ENCODE data around the gene LMF1. TPM values are rescaled to one million over a fixed set of nuclear protein-coding genes. Genes with fewer than 3 reads are reported as not detected.

The LMF1 gene
- total RNA-seq, 1 donor from 2014 or later: 26.9 TPM

DNA sequence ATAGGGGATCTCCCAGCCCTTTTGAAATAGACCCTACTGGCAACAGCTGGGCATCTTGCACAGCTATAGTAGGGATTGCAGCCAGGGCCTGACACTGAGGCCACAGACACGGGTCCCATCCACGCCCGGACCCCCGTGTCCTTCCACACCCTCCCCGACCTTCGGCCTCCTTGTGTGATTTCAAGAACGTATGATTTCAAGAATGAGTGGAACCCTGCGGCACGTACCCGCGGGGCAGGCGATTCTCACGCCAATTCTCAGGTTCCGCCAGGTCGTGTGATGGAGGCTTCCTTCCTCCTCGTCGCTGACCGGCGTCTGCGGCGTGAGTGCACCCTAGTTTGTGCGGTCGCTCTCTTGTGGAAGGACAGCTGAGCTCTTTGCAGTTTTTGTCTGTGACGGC, 114.0 kb downstream of the LMF1 start:
- Histone ChIP-seq H3K27ac (no peak overlapping the region), H3K27me3 (no peaks in the 10 kb centered on the region), H3K4me3 (no peak overlapping the region), H3K36me3 (no peaks in the 10 kb centered on the region), H3K4me1 (no peaks in the 10 kb centered on the region), H3K9me3 (no peaks in the 10 kb centered on the region)
- no peak for DNase-seq (ENCODE audit: low spot score in 2 of 2)
- intact Hi-C loops (cut with DNase I): no loop called here
- TF ChIP-seq, protein P1, sequence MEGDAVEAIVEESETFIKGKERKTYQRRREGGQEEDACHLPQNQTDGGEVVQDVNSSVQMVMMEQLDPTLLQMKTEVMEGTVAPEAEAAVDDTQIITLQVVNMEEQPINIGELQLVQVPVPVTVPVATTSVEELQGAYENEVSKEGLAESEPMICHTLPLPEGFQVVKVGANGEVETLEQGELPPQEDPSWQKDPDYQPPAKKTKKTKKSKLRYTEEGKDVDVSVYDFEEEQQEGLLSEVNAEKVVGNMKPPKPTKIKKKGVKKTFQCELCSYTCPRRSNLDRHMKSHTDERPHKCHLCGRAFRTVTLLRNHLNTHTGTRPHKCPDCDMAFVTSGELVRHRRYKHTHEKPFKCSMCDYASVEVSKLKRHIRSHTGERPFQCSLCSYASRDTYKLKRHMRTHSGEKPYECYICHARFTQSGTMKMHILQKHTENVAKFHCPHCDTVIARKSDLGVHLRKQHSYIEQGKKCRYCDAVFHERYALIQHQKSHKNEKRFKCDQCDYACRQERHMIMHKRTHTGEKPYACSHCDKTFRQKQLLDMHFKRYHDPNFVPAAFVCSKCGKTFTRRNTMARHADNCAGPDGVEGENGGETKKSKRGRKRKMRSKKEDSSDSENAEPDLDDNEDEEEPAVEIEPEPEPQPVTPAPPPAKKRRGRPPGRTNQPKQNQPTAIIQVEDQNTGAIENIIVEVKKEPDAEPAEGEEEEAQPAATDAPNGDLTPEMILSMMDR (IDR thresholded peaks at IDR 0.05): no peak

DNA sequence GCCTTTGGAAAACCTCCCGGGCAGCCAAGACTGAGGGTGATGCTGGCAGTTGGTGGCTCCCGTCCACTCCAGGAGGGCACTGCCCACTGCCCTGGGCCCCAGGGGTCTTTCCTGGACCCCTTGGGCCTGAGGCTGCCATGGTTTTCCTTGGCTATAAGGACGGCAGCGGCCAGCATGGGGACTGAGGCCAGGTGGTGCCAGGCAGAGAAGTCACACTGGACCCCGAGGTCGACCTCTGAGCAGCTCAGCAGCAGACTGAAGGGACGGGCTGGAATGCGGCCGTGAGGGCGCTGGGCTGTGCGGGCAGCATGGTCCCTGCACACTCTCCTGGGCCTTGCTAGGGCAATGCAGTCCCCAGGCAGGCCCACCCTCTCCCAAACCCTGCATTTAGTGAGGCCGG, 114.7 kb downstream of the LMF1 start:
- intact Hi-C loops (cut with DNase I): no loop called here

DNA sequence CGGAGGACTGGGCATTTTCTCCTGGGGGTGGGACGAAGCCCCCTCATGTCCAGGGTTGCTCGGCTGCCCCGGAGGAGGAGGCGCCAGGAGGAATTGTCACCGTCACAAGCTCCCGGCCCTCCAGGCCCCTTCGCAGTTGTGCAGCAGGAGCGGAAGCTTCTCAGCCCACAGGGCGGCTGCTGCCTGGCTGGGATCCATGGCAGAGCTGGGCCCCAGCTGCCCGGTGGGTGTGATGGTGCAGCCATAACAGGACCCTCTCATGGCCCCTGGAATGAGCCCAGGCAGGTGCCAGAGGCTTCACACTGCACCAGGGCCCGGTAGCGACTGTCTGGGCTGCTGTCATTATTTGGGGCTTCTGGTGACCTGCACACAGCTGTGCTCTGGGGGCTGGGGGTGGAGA, 115.3 kb downstream of the LMF1 start:
- intact Hi-C loops (cut with DNase I): no loop called here
- TF ChIP-seq, protein P1 (IDR thresholded peaks at IDR 0.05): no peak
- H3K4me3 ChIP-seq: no peak overlapping the region
- H3K4me1 ChIP-seq: no peaks in the 10 kb centered on the region
- no peaks in the 10 kb centered on the region for H3K9me3 ChIP-seq
- no peak for DNase-seq (ENCODE audit: low spot score in 2 of 2)
- no peaks in the 10 kb centered on the region for H3K27me3 ChIP-seq
- no peak overlapping the region for H3K27ac ChIP-seq
- H3K36me3 ChIP-seq: no peaks in the 10 kb centered on the region

More for the DNA sequence above, 114.7 kb downstream of the LMF1 start:
- no peak overlapping the region for H3K4me3 ChIP-seq
- TF ChIP-seq, protein P1 (IDR thresholded peaks at IDR 0.05): no peak
- H3K4me1 ChIP-seq: no peaks in the 10 kb centered on the region
- no peak for DNase-seq (ENCODE audit: low spot score in 2 of 2)
- no peaks in the 10 kb centered on the region for H3K9me3 ChIP-seq
- no peak overlapping the region for H3K27ac ChIP-seq
- H3K36me3 ChIP-seq: no peaks in the 10 kb centered on the region
- no peaks in the 10 kb centered on the region for H3K27me3 ChIP-seq

DNA sequence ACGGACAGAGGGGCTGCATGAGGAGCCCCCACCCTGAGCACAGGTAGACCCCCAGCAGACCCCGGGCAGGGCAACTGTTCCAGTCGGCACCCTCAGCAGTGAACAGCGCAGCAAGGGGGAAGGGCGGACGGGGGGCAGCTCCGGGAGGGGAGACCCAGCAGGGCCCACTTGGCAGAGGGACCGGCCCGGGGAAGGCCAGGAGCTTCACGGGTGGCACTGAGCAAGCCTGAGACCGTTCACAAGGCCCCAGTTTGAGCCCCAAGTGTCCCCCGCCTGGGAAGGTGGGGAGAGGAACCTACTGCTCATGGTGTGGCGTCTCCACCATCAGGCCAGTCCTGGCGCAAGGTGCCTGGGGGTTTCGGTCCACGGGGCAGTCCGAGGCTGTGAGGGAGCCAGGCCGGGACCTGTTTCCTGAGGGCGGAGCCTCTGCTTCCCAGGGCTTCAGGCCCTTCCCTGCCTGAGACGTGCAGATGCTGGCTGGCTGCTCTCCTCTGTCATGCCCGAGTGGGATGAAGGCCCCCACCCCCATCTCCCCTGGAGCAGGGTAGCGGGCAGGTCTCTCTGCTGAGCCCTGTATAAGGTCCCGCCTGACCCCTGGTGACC, 115.9 kb downstream of the LMF1 start:
- no peaks in the 10 kb centered on the region for H3K9me3 ChIP-seq
- no peak overlapping the region for H3K27ac ChIP-seq
- H3K36me3 ChIP-seq: no peaks in the 10 kb centered on the region
- no peak overlapping the region for H3K4me3 ChIP-seq
- intact Hi-C loops (cut with DNase I): no loop called here
- H3K4me1 ChIP-seq: no peaks in the 10 kb centered on the region
- DNase-seq (ENCODE audit: low spot score in 2 of 2): no peak
- no peaks in the 10 kb centered on the region for H3K27me3 ChIP-seq
- TF ChIP-seq, protein P1 (IDR thresholded peaks at IDR 0.05): no peak

DNA sequence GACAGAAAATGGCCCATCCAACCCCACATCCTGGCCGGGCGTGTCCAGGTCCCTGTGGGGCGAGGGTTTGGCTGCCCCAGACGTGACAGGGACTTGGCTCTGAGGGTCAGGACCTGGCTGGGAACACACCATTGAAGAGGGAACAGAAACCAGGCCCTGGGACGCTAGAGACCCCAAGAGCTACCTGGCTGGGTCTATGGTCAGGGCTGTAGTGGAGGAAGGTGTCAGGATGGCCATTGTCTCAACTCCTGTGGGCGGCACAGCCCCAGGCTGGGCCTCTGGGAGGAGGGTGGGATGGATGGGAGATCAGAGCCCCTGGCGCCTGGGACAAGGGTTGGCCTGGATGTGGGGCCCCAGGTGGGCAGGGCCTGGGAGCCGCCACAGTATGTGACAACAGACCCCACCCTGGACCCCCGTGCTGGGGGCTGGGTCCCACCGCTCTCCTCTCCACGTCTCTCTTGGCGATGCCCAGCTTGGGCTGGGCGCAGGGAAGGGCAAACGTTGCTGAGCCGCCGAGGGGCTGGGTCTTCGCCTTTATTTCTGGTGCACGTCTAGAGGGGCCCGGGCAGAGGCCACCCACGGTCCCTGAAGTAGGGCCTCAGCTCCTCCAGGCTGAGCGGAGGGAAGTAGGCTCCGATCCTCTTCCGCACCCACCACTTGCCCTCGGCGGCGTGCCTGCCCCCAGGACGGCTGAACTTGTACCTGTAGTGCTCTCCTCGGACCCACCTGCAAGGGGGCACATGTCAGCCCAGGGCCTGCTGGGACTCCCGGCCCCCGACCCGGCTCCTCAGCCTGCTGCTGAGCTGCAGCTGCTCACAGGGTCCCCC, 116.6 kb downstream of the LMF1 start:
- DNase-seq (ENCODE audit: low spot score in 2 of 2): no peak
- Histone ChIP-seq H3K27me3 (no peaks in the 10 kb centered on the region), H3K36me3 (no peaks in the 10 kb centered on the region), H3K9me3 (no peaks in the 10 kb centered on the region), H3K4me1 (no peaks in the 10 kb centered on the region), H3K4me3 (no peak overlapping the region), H3K27ac (no peak overlapping the region)
- intact Hi-C loops (cut with DNase I): no loop called here
- TF ChIP-seq, protein P1 (IDR thresholded peaks at IDR 0.05): no peak

All from ascending aorta (tissue), 2 donors.